ENCODE data around the gene CHST15. TPM values are rescaled to one million over a fixed set of nuclear protein-coding genes. Genes with fewer than 3 reads are reported as not detected.

The CHST15 gene
- total RNA-seq, 2 experiments from 2014 or later: 0.09 TPM; not detected in 1

GRCh38 chr10:124032087-124032935, 61.1 kb downstream of the CHST15 start:
- Mint-ChIP-seq H3K9me3 (ENCODE audit: low read depth) (no peaks in the 10 kb centered on the region), H3K4me3 (no peak overlapping the region), H3K4me1 (peaks cover 10% of the 10 kb centered on the region), H3K27ac (no peak overlapping the region), H3K27me3 (peaks cover 10% of the 10 kb centered on the region), H3K36me3 (no peaks in the 10 kb centered on the region)
- ATAC-seq (no peak), DNase-seq (no peak)
- CTCF ChIA-PET: interaction anchor here (1.3 kb wide), 1 partner anchor 357 kb away, joined by 3 read pairs; no protein-coding TSS in a partner anchor

GRCh38 chr10:124030492-124031110, 62.8 kb downstream of the CHST15 start:
- Mint-ChIP-seq H3K27me3 (peaks cover 10% of the 10 kb centered on the region), H3K4me1 (peaks cover 3% of the 10 kb centered on the region), H3K9me3 (ENCODE audit: low read depth) (no peaks in the 10 kb centered on the region), H3K4me3 (no peak overlapping the region), H3K27ac (no peak overlapping the region), H3K36me3 (no peaks in the 10 kb centered on the region)
- CTCF ChIA-PET: no interaction called here
- DNase-seq: no peak
- ATAC-seq: no peak

- Mint-ChIP-seq H3K9me3 (ENCODE audit: low read depth) (no peaks in the 10 kb centered on the region), H3K27ac (no peak overlapping the region)
- CTCF ChIA-PET: no interaction called here
These were observed 63.3 kb downstream of the CHST15 start for GRCh38 chr10:124030061-124030460.

GRCh38 chr10:124029559-124029958, 63.8 kb downstream of the CHST15 start:
- Mint-ChIP-seq H3K4me1 (no peaks in the 10 kb centered on the region), H3K27me3 (peaks cover 10% of the 10 kb centered on the region), H3K9me3 (ENCODE audit: low read depth) (no peaks in the 10 kb centered on the region), H3K27ac (no peak overlapping the region), H3K36me3 (no peaks in the 10 kb centered on the region), H3K4me3 (no peak overlapping the region)
- no peak for DNase-seq
- CTCF ChIA-PET: no interaction called here
- no peak for ATAC-seq

More at GRCh38 chr10:124030061-124030460, 63.3 kb downstream of the CHST15 start:
- ATAC-seq (no peak), DNase-seq (no peak)
- Mint-ChIP-seq H3K4me3 (no peak overlapping the region), H3K4me1 (no peaks in the 10 kb centered on the region), H3K27me3 (peaks cover 10% of the 10 kb centered on the region), H3K36me3 (no peaks in the 10 kb centered on the region)

GRCh38 chr10:124028700-124029480, 64.5 kb downstream of the CHST15 start:
- Mint-ChIP-seq H3K4me3 (no peak overlapping the region), H3K4me1 (no peaks in the 10 kb centered on the region), H3K27ac (no peak overlapping the region), H3K27me3 (peaks cover 10% of the 10 kb centered on the region), H3K36me3 (no peaks in the 10 kb centered on the region), H3K9me3 (ENCODE audit: low read depth) (no peaks in the 10 kb centered on the region)
- no peak for ATAC-seq
- no peak for DNase-seq
- CTCF ChIA-PET: interaction anchor here (0.5 kb wide), 1 partner anchor 355 kb away, joined by 4 read pairs; no protein-coding TSS in a partner anchor

GRCh38 chr10:124027651-124028050, 65.7 kb downstream of the CHST15 start:
- Mint-ChIP-seq H3K36me3 (no peaks in the 10 kb centered on the region), H3K4me3 (no peak overlapping the region), H3K9me3 (ENCODE audit: low read depth) (no peaks in the 10 kb centered on the region), H3K27me3 (peaks cover 12% of the 10 kb centered on the region), H3K4me1 (no peaks in the 10 kb centered on the region), H3K27ac (no peak overlapping the region)
- no peak for DNase-seq
- no peak for ATAC-seq
- CTCF ChIA-PET: no interaction called here

- ATAC-seq (no peak), DNase-seq (no peak)
- Mint-ChIP-seq H3K27ac (no peak overlapping the region), H3K4me3 (no peak overlapping the region), H3K36me3 (no peaks in the 10 kb centered on the region), H3K4me1 (no peaks in the 10 kb centered on the region), H3K27me3 (peaks cover 12% of the 10 kb centered on the region), H3K9me3 (ENCODE audit: low read depth) (no peaks in the 10 kb centered on the region)
- CTCF ChIA-PET: no interaction called here
These were observed 66.3 kb downstream of the CHST15 start for GRCh38 chr10:124027031-124027611.

GRCh38 chr10:124026589-124026939, 66.8 kb downstream of the CHST15 start:
- Mint-ChIP-seq H3K27ac (no peak overlapping the region), H3K4me3 (no peak overlapping the region), H3K27me3 (peaks cover 7% of the 10 kb centered on the region), H3K9me3 (ENCODE audit: low read depth) (no peaks in the 10 kb centered on the region), H3K36me3 (no peaks in the 10 kb centered on the region), H3K4me1 (no peaks in the 10 kb centered on the region)
- DNase-seq (no peak), ATAC-seq (no peak)
- CTCF ChIA-PET: interaction anchor here (1.1 kb wide), 1 partner anchor 362 kb away, joined by 3 read pairs; no protein-coding TSS in a partner anchor

- Mint-ChIP-seq H3K4me1 (no peaks in the 10 kb centered on the region), H3K4me3 (no peak overlapping the region), H3K27me3 (peaks cover 7% of the 10 kb centered on the region), H3K27ac (no peak overlapping the region), H3K36me3 (no peaks in the 10 kb centered on the region), H3K9me3 (ENCODE audit: low read depth) (no peaks in the 10 kb centered on the region)
- CTCF ChIA-PET: interaction anchor here (1.1 kb wide), 1 partner anchor 363 kb away, joined by 3 read pairs; no protein-coding TSS in a partner anchor
- ATAC-seq (no peak), DNase-seq (no peak)
These were observed 67.5 kb downstream of the CHST15 start for GRCh38 chr10:124025660-124026588.

GRCh38 chr10:124025152-124025551, 68.2 kb downstream of the CHST15 start:
- CTCF ChIA-PET: no interaction called here

GRCh38 chr10:124022066-124022465, 71.3 kb downstream of the CHST15 start:
- CTCF ChIA-PET: no interaction called here
- ATAC-seq: no peak

More at GRCh38 chr10:124025152-124025551, 68.2 kb downstream of the CHST15 start:
- no peak overlapping the region for H3K4me3 Mint-ChIP-seq
- ATAC-seq: no peak
- H3K9me3 Mint-ChIP-seq (ENCODE audit: low read depth): no peaks in the 10 kb centered on the region
- no peaks in the 10 kb centered on the region for H3K4me1 Mint-ChIP-seq
- H3K27ac Mint-ChIP-seq: no peak overlapping the region
- no peaks in the 10 kb centered on the region for H3K36me3 Mint-ChIP-seq
- no peak for DNase-seq
- peaks cover 3% of the 10 kb centered on the region for H3K27me3 Mint-ChIP-seq

GRCh38 chr10:124020981-124021815, 72.2 kb downstream of the CHST15 start:
- CTCF ChIA-PET: no interaction called here
- no peak for ATAC-seq
- H3K27ac Mint-ChIP-seq: no peak overlapping the region

More at GRCh38 chr10:124022066-124022465, 71.3 kb downstream of the CHST15 start:
- no peak overlapping the region for H3K4me3 Mint-ChIP-seq
- H3K9me3 Mint-ChIP-seq (ENCODE audit: low read depth): no peaks in the 10 kb centered on the region
- H3K27me3 Mint-ChIP-seq: peaks cover 2% of the 10 kb centered on the region
- no peak overlapping the region for H3K27ac Mint-ChIP-seq
- DNase-seq: no peak
- no peaks in the 10 kb centered on the region for H3K4me1 Mint-ChIP-seq
- no peaks in the 10 kb centered on the region for H3K36me3 Mint-ChIP-seq

More at GRCh38 chr10:124020981-124021815, 72.2 kb downstream of the CHST15 start:
- H3K4me3 Mint-ChIP-seq: no peak overlapping the region
- no peaks in the 10 kb centered on the region for H3K36me3 Mint-ChIP-seq
- H3K9me3 Mint-ChIP-seq (ENCODE audit: low read depth): no peaks in the 10 kb centered on the region
- no peak for DNase-seq
- H3K27me3 Mint-ChIP-seq: peaks cover 2% of the 10 kb centered on the region
- no peaks in the 10 kb centered on the region for H3K4me1 Mint-ChIP-seq
